ENCODE measurements around the gene RNPEPL1.
"Not testable (repeated sequence)": the region's sequence is repeated elsewhere in the genome, so short reads cannot be mapped to it uniquely, and the experiment has no call there.

The RNPEPL1 gene

GRCh38 chr2:240538031-240538780, 30.1 kb upstream of the RNPEPL1 start:
- DNase-seq (ENCODE audit: low spot score): no peak
- no peak for FAIRE-seq

DNA sequence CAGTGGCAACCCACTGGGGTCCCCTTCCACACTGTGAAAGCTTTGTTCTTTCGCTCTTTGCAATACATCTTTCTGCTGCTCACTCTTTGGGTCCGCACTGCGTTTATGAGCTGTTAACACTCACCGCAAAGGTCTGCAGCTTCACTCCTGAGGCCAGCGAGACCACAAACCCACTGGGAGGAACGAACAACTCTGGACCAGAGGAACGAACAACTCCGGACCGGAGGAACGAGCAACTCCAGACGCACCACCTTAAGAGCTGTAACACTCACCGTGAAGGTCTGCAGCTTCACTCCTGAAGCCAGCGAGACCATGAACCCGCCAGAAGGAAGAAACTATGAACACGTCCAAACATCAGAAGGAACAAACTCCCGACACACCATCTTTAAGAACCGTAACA, 29.2 kb upstream of the RNPEPL1 start:
- not testable (repeated sequence) for FAIRE-seq; DNase-seq (ENCODE audit: low spot score)

GRCh38 chr2:240539906-240540305, 28.4 kb upstream of the RNPEPL1 start:
- DNase-seq (ENCODE audit: low spot score) (no peak), FAIRE-seq (no peak)

DNA sequence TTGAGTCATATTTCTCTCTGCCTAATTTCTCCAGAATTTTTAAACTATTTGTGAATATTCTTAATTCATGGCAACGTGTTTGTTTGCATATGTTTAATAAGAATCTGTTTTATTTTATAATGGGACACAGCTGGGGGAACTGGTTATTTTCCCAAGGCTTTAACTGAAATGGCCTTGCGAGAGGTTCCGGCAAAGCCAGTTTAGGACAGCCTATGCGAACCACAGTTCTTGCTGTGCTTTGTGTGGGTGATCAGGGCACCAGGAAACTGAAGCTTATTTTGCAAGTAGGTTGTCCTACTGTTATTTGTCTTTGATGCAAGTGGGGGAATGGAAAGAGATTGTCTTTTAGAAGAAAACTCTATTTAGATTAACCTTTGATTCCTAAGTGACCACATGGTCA, 17.0 kb upstream of the RNPEPL1 start:
- DNase-seq (ENCODE audit: low spot score) (no peak), FAIRE-seq (no peak)

GRCh38 chr2:240551811-240552210, 16.5 kb upstream of the RNPEPL1 start:
- FAIRE-seq (no peak), DNase-seq (ENCODE audit: low spot score) (no peak)

DNA sequence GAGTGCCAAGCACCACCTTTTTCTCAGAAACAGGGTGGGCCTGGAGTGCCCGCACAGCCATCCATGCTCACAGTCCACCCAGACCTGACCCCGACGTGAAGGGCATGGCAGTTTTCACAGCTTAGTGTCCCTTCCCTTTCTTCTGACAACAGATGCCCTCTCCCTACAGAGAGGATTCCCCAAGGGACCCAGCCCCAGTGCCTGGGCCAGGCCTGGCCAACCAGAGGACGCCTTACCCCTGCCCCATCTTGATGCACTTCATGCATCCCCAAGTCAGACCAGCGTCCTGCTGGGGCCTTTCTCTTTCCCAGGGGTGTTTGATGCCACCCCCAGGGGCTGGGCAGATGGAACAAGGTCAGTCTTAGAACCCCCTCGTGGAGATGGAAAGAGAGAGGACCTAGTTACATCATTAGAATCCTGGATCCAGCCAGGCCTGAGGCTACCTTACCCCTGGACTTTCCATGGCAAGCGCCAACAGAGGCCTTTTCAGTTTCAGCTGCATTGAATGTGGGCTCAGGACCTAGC, 14.3 kb upstream of the RNPEPL1 start:
- FAIRE-seq (no peak), DNase-seq (ENCODE audit: low spot score) (no peak)

- FAIRE-seq (no peak), DNase-seq (ENCODE audit: low spot score) (no peak)
These were observed 13.4 kb upstream of the RNPEPL1 start for GRCh38 chr2:240554767-240555493.

DNA sequence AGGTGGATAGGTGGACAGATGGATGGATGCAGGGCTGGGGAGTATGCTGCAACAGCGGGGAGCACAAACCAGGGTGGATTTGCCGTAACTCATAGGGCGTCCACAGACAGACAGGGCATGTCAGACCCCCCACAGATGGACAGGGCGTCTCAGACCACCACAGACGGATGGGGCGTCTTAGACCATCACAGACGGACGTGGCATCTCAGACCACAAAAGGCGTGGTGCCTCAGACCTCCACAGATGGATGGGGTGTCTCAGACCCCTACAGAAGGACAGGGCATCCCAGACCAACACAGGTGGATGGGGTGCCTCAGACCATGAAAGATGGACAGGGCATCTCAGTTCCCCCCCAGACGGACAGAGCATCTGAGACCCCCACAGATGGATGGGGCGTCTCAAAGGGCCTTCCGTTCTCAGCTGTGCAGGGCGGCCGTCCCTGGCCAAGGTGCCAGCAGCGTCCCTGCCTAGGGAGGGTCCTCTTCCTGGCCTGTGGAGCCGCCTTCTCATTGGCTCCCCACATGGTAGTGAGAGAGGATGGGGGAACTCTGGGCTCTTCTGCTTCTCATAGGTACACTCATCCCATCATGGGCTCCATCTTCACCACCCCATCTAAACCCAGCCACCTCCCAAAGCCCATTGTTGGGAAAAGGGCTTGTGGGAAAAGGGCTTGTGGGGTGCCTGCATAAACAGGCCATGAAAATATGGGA, 12.6 kb upstream of the RNPEPL1 start:
- no peak for FAIRE-seq
- no peak for DNase-seq (ENCODE audit: low spot score)

DNA sequence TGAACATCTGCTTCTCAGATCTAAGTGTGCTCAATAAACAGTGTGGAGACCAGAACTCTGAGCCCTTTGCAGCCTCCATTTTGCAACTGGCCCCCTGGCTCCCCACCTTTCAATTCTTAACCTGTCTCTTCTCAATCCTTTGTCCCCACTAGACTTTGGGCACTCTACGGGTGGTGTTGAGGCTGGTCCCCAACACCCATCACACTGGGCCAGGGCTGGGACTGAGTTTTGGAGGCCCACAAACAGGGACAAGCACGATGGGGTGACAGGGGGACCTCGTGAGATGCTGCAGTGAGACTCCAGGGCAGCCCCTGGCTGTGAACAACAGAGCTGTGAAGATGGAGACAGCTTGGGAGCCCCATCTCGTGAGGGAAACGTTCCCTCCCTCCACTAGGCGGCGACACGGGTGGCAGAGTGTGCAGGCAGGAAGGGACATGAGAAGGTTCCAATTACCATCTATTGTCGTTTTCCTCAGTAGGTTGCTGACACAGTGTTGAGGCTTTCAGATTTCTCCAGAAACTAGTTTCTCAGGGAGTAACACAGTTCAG, 11.7 kb upstream of the RNPEPL1 start:
- no peak for DNase-seq (ENCODE audit: low spot score)
- no peak for FAIRE-seq

GRCh38 chr2:240557101-240557751, 11.1 kb upstream of the RNPEPL1 start:
- FAIRE-seq (no peak), DNase-seq (ENCODE audit: low spot score) (no peak)

- DNase-seq (ENCODE audit: low spot score) (no peak), FAIRE-seq (no peak)
These were observed 10.5 kb upstream of the RNPEPL1 start, which contains the start of gene ANKMY1 for GRCh38 chr2:240557808-240558207. ANKMY1 (minus strand) TSS chr2:240557988; CDS start chr2:240557335, 653 bp downstream.

GRCh38 chr2:240558236-240558761, 10.0 kb upstream of the RNPEPL1 start:
- no peak for FAIRE-seq

GRCh38 chr2:240559286-240559685, 9.0 kb upstream of the RNPEPL1 start:
- DNase-seq (ENCODE audit: low spot score) (no peak), FAIRE-seq (no peak)

More at GRCh38 chr2:240558236-240558761, 10.0 kb upstream of the RNPEPL1 start:
- no peak for DNase-seq (ENCODE audit: low spot score)

DNA sequence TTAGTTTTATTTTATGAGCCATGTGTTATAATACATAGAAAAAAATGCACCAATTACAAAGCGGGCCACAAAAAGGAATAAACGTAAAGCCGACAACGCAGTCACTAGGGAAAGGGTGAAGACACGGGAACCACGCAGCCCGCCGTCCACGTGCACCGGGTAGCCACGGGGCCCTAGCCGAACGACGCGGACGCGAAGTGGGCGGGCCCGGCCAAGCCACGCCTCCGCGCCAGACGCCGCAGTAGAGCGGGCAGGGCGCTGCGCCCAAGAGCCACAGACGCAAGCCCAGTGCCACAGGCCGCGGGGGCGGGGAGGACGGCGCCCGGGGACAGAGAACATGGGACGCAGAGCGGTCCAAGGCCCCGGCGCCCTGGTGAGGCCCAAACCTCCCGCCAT, 8.2 kb upstream of the RNPEPL1 start, which contains the start of gene DUSP28:
Gene DUSP28 (plus strand): TSS at position 274 of the 396 bp plus-strand sequence. CDS start 328 bp downstream, outside the sequence.
- FAIRE-seq (no peak), DNase-seq (ENCODE audit: low spot score) (peak; percentile 77)

- peak; percentile 91 for DNase-seq (ENCODE audit: low spot score)
- FAIRE-seq: peak; percentile 62
These were observed 7.6 kb upstream of the RNPEPL1 start for GRCh38 chr2:240560480-240561324.

- DNase-seq (ENCODE audit: low spot score) (peak; percentile 71), FAIRE-seq (no peak)
These were observed 6.8 kb upstream of the RNPEPL1 start for GRCh38 chr2:240561325-240561971.

- DNase-seq (ENCODE audit: low spot score); FAIRE-seq: not testable (repeated sequence)
These were observed 5.1 kb upstream of the RNPEPL1 start for GRCh38 chr2:240563231-240563630.

DNA sequence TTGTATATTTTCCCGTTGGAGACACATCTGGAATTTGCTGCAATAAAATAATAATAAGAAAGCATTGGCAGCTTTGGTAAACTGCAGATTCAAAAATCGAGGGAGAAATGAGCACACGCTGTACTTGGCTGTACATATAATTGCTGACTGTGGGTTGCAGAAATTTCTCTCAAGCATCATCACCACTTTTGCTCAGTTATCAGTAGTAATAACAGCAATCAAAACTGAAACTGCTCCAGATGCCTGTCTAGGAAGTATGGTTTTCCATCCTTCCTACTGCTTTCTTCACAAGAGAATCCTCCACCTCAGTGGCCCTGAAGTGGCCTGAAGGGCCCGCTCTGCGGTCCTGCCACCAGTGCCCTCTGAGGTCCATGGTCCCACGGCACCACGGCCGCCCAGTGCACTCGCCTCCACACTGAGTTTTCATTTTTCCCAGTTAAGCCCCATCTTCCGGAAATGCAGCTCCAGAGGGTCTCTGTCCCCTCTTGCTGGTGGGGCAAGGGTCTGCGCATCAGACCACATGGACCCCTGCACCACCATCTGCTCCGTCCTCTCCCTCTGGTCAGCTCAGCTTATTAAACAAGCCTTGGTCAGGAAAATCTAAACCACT, 4.2 kb upstream of the RNPEPL1 start:
- no peak for FAIRE-seq
- DNase-seq (ENCODE audit: low spot score): no peak

Measured in RCC 7860 (cell line).